SK-N-SH (cell line): ENCODE data around the gene TMEM74B. TPM values are rescaled to one million over a fixed set of nuclear protein-coding genes. Genes with fewer than 3 reads are reported as not detected.
A peak's percentile ranks its signal among the peaks of the same experiment; 100 is the strongest.

ENCODE experiments used
- CTCF ChIA-PET: fragments of 300-600, 350-600 bp; formaldehyde crosslinking; extraction: SDS; loops from one replicate; lab custom pipeline; 2021; lab: Yijun Ruan, JAX
- POLR2A ChIA-PET: fragments of 350-600 bp; sonication (Branson Sonifier 250); formaldehyde crosslinking; extraction: SDS; loops from one replicate; lab custom pipeline; 2020; ENCODE audit warnings: antibody characterized with exemption, inconsistent platforms; lab: Yijun Ruan, JAX
- DNase-seq: peaks from one replicate; pipeline ENCODE4 v3.0.0; 2012
- H2AFZ ChIP-seq: fragments of 200-600 bp; sonication (generic); 2 replicates; pipeline ENCODE4 v1.8.1; 2016; ENCODE audit warnings: antibody characterized with exemption, mild to moderate bottlenecking, low read depth
- H3F3A ChIP-seq: fragments of 200-600 bp; sonication (generic); replicated peaks from 2 replicates; pipeline ENCODE3; 2016; ENCODE audit warnings: antibody characterized with exemption, mild to moderate bottlenecking; ENCODE audit not compliant: insufficient read depth
- H3K27ac ChIP-seq, 2 experiments: fragments of 200-500 bp in 1 of 2; fragments of 200-600 bp in 1 of 2; sonication (Bioruptor generic) in 1 of 2; sonication (generic), shearing (Covaris generic) in 1 of 2; 2 replicates each; pipeline versions ENCODE4 v1.5.1 to v1.6.1; 2014 to 2016; ENCODE audit warnings: low read depth in 2 of 2, inconsistent platforms in 1 of 2, low read length in 1 of 2, mild to moderate bottlenecking in 1 of 2, mixed read lengths in 1 of 2
- H3K27me3 ChIP-seq: fragments of 200-600 bp; sonication (generic), shearing (Covaris generic); 2 replicates; pipeline ENCODE4 v1.6.1; 2016; ENCODE audit warnings: mixed run types; ENCODE audit not compliant: insufficient read depth
- H3K36me3 ChIP-seq, 2 experiments: fragments of 200-500 bp in 1 of 2; fragments of 200-600 bp in 1 of 2; sonication (Bioruptor generic) in 1 of 2; sonication (generic) in 1 of 2; replicated peaks in 1 of 2; 2 replicates each; pipeline versions ENCODE3 to v1.5.1; 2014 to 2016; ENCODE audit warnings: low read length in 1 of 2, mild to moderate bottlenecking in 1 of 2; ENCODE audit not compliant: insufficient read depth in 2 of 2, control insufficient read depth in 1 of 2
- H3K4me1 ChIP-seq, 2 experiments: fragments of 200-500 bp in 1 of 2; fragments of 200-600 bp in 1 of 2; sonication (Bioruptor generic) in 1 of 2; sonication (generic), shearing (Covaris generic) in 1 of 2; 2 replicates each; pipeline versions ENCODE4 v1.5.1 to v1.6.1; 2014 to 2016; ENCODE audit warnings: low read depth in 1 of 2, low read length in 1 of 2, mixed run types in 1 of 2; ENCODE audit not compliant: insufficient read depth in 2 of 2, control insufficient read depth in 1 of 2
- H3K4me2 ChIP-seq: fragments of 200-600 bp; sonication (generic), shearing (Covaris generic); 2 replicates; pipeline ENCODE4 v1.6.1; 2017; ENCODE audit warnings: mixed run types
- H3K4me3 ChIP-seq, 2 experiments: fragments of 200-500 bp in 1 of 2; fragments of 200-600 bp in 1 of 2; sonication (Bioruptor generic) in 1 of 2; sonication (generic), shearing (Covaris generic) in 1 of 2; 2 replicates each; pipeline versions ENCODE4 v1.5.1 to v1.8.1; 2014 to 2016; ENCODE audit warnings: low read depth in 2 of 2, inconsistent platforms in 1 of 2, low read length in 1 of 2, mild to moderate bottlenecking in 1 of 2, mixed read lengths in 1 of 2, moderate library complexity in 1 of 2
- H3K79me2 ChIP-seq: fragments of 200-600 bp; sonication (generic); 2 replicates; pipeline ENCODE4 v1.8.1; 2017; ENCODE audit warnings: mild to moderate bottlenecking; ENCODE audit not compliant: insufficient read depth
- H3K9ac ChIP-seq: fragments of 200-600 bp; sonication (generic); 2 replicates; pipeline ENCODE4 v1.6.1; 2017; ENCODE audit warnings: mixed run types
- H3K9me2 ChIP-seq: fragments of 200-600 bp; sonication (generic); 2 replicates; pipeline ENCODE4 v1.6.1; 2017; ENCODE audit warnings: mixed run types
- H3K9me3 ChIP-seq: fragments of 200-600 bp; sonication (generic); 2 replicates; pipeline ENCODE4 v1.6.1; 2017; ENCODE audit warnings: mixed run types, mild to moderate bottlenecking, moderate library complexity
- H4K20me1 ChIP-seq: fragments of 200-600 bp; sonication (generic); 2 replicates; pipeline ENCODE4 v1.6.1; 2017; ENCODE audit warnings: mild to moderate bottlenecking, mixed run types; ENCODE audit not compliant: insufficient read depth
- CHD2 ChIP-seq: fragments of 150-350 bp; IDR thresholded peaks from 2 replicates; pipeline ENCODE4 v1.6.1; 2018; ENCODE audit warnings: low read length; ENCODE audit not compliant: partially characterized antibody
- CTCF ChIP-seq: fragments of 200-600 bp; sonication (generic); IDR thresholded peaks from 2 replicates; pipeline ENCODE4 v1.6.1; 2017; ENCODE audit warnings: antibody characterized with exemption, mild to moderate bottlenecking, moderate library complexity
- EP300 ChIP-seq, 2 experiments: IDR thresholded peaks; 2 replicates each; pipeline versions ENCODE4 v1.4.0 to v1.6.1; 2012; ENCODE audit warnings: borderline replicate concordance in 1 of 2, low read depth in 1 of 2, low read length in 1 of 2
- EZH2phosphoT487 ChIP-seq: fragments of 200-600 bp; sonication (generic); IDR thresholded peaks from 2 replicates; pipeline ENCODE4 v1.6.1; 2017; ENCODE audit warnings: low read depth, mixed run types, mild to moderate bottlenecking, antibody characterized with exemption, moderate library complexity, borderline replicate concordance
- FOSL2 ChIP-seq: IDR thresholded peaks from 2 replicates; pipeline ENCODE4 v1.4.0; 2012; ENCODE audit warnings: low read depth, mild to moderate bottlenecking, moderate library complexity, borderline replicate concordance
- FOXM1 ChIP-seq: IDR thresholded peaks from 2 replicates; pipeline ENCODE4 v1.4.0; 2012; ENCODE audit warnings: low read depth, mild to moderate bottlenecking
- GABPA ChIP-seq: IDR thresholded peaks from 2 replicates; pipeline ENCODE4 v1.4.0; 2012; ENCODE audit warnings: low read depth, mild to moderate bottlenecking
- IRF3 ChIP-seq: fragments of 150-350 bp; IDR thresholded peaks from 2 replicates; pipeline ENCODE4 v1.6.1; 2016; ENCODE audit warnings: mild to moderate bottlenecking, low read depth, low read length
- MAX ChIP-seq: IDR thresholded peaks from 2 replicates; pipeline ENCODE4 v1.4.0; 2012; ENCODE audit warnings: low read depth
- MXI1 ChIP-seq: IDR thresholded peaks from 2 replicates; pipeline ENCODE4 v1.6.1; 2012; ENCODE audit warnings: mild to moderate bottlenecking, low read depth, low read length, improper control_type of control experiment
- NFIC ChIP-seq: IDR thresholded peaks from 2 replicates; pipeline ENCODE4 v1.4.0; 2012; ENCODE audit warnings: borderline replicate concordance
- NRF1 ChIP-seq: IDR thresholded peaks from 2 replicates; pipeline ENCODE4 v1.6.1; 2012; ENCODE audit warnings: low read depth, mild to moderate bottlenecking, low read length
- RAD21 ChIP-seq: IDR thresholded peaks from 2 replicates; pipeline ENCODE4 v1.6.1; 2012; ENCODE audit warnings: mild to moderate bottlenecking, low read length
- RXRA ChIP-seq: IDR thresholded peaks from 2 replicates; pipeline ENCODE4 v1.4.0; 2012; ENCODE audit warnings: low read depth, mild to moderate bottlenecking, borderline replicate concordance
- TAF1 ChIP-seq: IDR thresholded peaks from 2 replicates; pipeline ENCODE4 v1.6.1; 2012; ENCODE audit warnings: low read depth, mild to moderate bottlenecking, low read length, moderate library complexity, borderline replicate concordance
- TEAD4 ChIP-seq: IDR thresholded peaks from 2 replicates; pipeline ENCODE4 v1.4.0; 2012; ENCODE audit warnings: mild to moderate bottlenecking, borderline replicate concordance; ENCODE audit not compliant: insufficient read depth
- ZBTB33 ChIP-seq: IDR thresholded peaks from 2 replicates; pipeline ENCODE4 v1.4.0; 2012; ENCODE audit warnings: low read depth, borderline replicate concordance
- WGBS: methylation state at CpG from one replicate; pipeline ENCODE4 v1.1.6; 2017; ENCODE audit warnings: low lambda C conversion rate; 5-methylcytosine and 5-hydroxymethylcytosine counted together
- polyA plus RNA-seq, 3 experiments: library from polyadenylated mRNA; depleted of rRNA; stranded (reverse); fragments of >200 nt; gene quantifications; 2 replicates each; pipeline ENCODE4 v1.2.3, GENCODE V29; 2012

TMEM74B gene
- polyA plus RNA-seq, 1 of the 3 experiments (the other 2 are of a cell fraction), result 1.8 TPM

GRCh38 chr20:1185316-1185741, 548 bp upstream of the TMEM74B start:
- no peak overlapping the region for H2AFZ ChIP-seq
- H3K4me3 ChIP-seq, result peak overlapping the region; percentile 48 to 50; a peak in 3 of 4 replicates
- H3K27ac ChIP-seq, result no peak overlapping the region
- CTCF ChIA-PET, result interaction anchor here (0.7 to 4.9 kb wide), 14 partner anchors 9 to 282 kb away, joined by 3 to 33 read pairs (median 5); partner anchors contain the start of genes C20orf202 and NSFL1C
- no peaks in the 10 kb centered on the region for H3K9me2 ChIP-seq
- H3K4me2 ChIP-seq, result peak overlapping the region; percentile 74; the same call in 1 of the 2 replicates
- H3F3A ChIP-seq, result no peaks in the 10 kb centered on the region
- TF ChIP-seq TEAD4 (no peak), NRF1 (no peak), ZBTB33 (no peak), RXRA (no peak), IRF3 (no peak), FOSL2 (no peak), MAX (no peak), RAD21 (no peak), GABPA (no peak), CTCF (no peak), FOXM1 (no peak), EP300 (IDR thresholded peaks at IDR 0.05; ENCODE audit: borderline replicate concordance in 1 of 2, low read depth in 1 of 2, low read length in 1 of 2) (no peak), CHD2 (no peak), NFIC (no peak), EZH2phosphoT487 (no peak), TAF1 (no peak), MXI1 (no peak)
- H3K9me3 ChIP-seq, result no peaks in the 10 kb centered on the region
- H3K79me2 ChIP-seq, result no peaks in the 10 kb centered on the region
- POLR2A ChIA-PET, result interaction anchor here (1.6 kb wide), 1 partner anchor 11 kb away, joined by 3 read pairs; no protein-coding TSS in a partner anchor
- H3K36me3 ChIP-seq, result no peaks in the 10 kb centered on the region
- H3K27me3 ChIP-seq, result no peaks in the 10 kb centered on the region
- H3K4me1 ChIP-seq, result peaks cover 0 to 3% of the 10 kb centered on the region in 2 experiments; a peak in 1 of 4 replicates
- H4K20me1 ChIP-seq, result no peaks in the 10 kb centered on the region
- 2% methylated on average over 24 of the region's 54 CpGs for whole genome bisulfite sequencing
- DNase-seq, result peak; percentile 87
- H3K9ac ChIP-seq, result no peak overlapping the region
